Urinary bladder (tissue), 4 donors: ENCODE results near the gene EI24. TPM values are rescaled to one million over a fixed set of nuclear protein-coding genes. Genes with fewer than 3 reads are reported as not detected.

ENCODE experiments used
- DNase-seq: peaks from one replicate; pipeline ENCODE4 v3.0.0-alpha.2; 2015; ENCODE audit errors: extremely low spot score
- H3K27ac ChIP-seq: one replicate; pipeline ENCODE4 v1.5.1; 2013; ENCODE audit warnings: low read depth, mild to moderate bottlenecking, moderate library complexity
- H3K36me3 ChIP-seq: one replicate; pipeline ENCODE4 v1.6.1; 2013; ENCODE audit warnings: mild to moderate bottlenecking, moderate library complexity; ENCODE audit not compliant: insufficient read depth
- H3K4me1 ChIP-seq: one replicate; pipeline ENCODE4 v1.6.1; 2013; ENCODE audit warnings: mild to moderate bottlenecking, moderate library complexity; ENCODE audit not compliant: insufficient read depth
- H3K4me3 ChIP-seq: one replicate; pipeline ENCODE4 v1.5.1; 2013; ENCODE audit warnings: low read depth, low read length
- WGBS: extraction: QIAGEN DNeasy Blood & Tissue Kit; methylation state at CpG from one replicate; pipeline ENCODE4 v1.1.7; 2013; 5-methylcytosine and 5-hydroxymethylcytosine counted together
- polyA plus RNA-seq: library from polyadenylated mRNA; stranded (reverse); fragments of 200-250 nt; gene quantifications from one replicate; pipeline ENCODE4 v1.2.3, GENCODE V29; 2013
- total RNA-seq: library from RNA; depleted of rRNA; stranded (reverse); fragments of >200 nt; gene quantifications from one replicate; pipeline ENCODE4 v1.2.3, GENCODE V29; 2014
- donor health status: healthy with polysubstance abuse.
- donor health status: healthy.

Gene EI24
- total and polyA plus RNA-seq, 2 donors, result 54.8 to 90.2 TPM

- no peak for DNase-seq
- 2% methylated on average over 30 of the region's 30 CpGs for WGBS
- H3K4me3 ChIP-seq, result peak overlapping the region; percentile 43
Observed at GRCh38 chr11:125591649-125592304, 22.5 kb downstream of the EI24 start.

GRCh38 chr11:125592305-125593113 is 23.2 kb downstream of the EI24 start, which contains the start of gene STT3A:
TSS of gene STT3A (plus strand) at chr11:125592852. CDS start at chr11:125595916, 3,064 bp downstream.
- Histone ChIP-seq H3K4me3 (peak within 1 kb of the TSS; percentile 79), H3K27ac (peak within 1 kb of the TSS; percentile 98), H3K36me3 (no peaks in the 10 kb centered on the region), H3K4me1 (no peaks in the 10 kb centered on the region)
- DNase-seq, result peak; percentile 100
- WGBS, result under 1% methylated on average over 55 of the region's 55 CpGs

More at GRCh38 chr11:125591649-125592304, 22.5 kb downstream of the EI24 start:
- Histone ChIP-seq H3K4me1 (no peaks in the 10 kb centered on the region), H3K36me3 (no peaks in the 10 kb centered on the region), H3K27ac (peak overlapping the region; percentile 98)

- H3K36me3 ChIP-seq, result no peaks in the 10 kb centered on the region
- H3K27ac ChIP-seq, result peak overlapping the region; percentile 79
- peak overlapping the region; percentile 79 for H3K4me3 ChIP-seq
- H3K4me1 ChIP-seq, result no peaks in the 10 kb centered on the region
- under 1% methylated on average over 18 of the region's 18 CpGs for WGBS
- no peak for DNase-seq
Observed at GRCh38 chr11:125593114-125593820, 24.0 kb downstream of the EI24 start.

GRCh38 chr11:125594958-125595357 is 25.7 kb downstream of the EI24 start:
- 78% methylated on average over 3 of the region's 3 CpGs for WGBS
- Histone ChIP-seq H3K27ac (no peak overlapping the region), H3K4me1 (no peaks in the 10 kb centered on the region), H3K36me3 (no peaks in the 10 kb centered on the region), H3K4me3 (no peak overlapping the region)
- no peak for DNase-seq

- Histone ChIP-seq H3K27ac (no peak overlapping the region), H3K4me3 (no peak overlapping the region), H3K36me3 (peaks cover 5% of the 10 kb centered on the region), H3K4me1 (no peaks in the 10 kb centered on the region)
- no peak for DNase-seq
- 95% methylated on average over 2 of the region's 2 CpGs for WGBS
Observed at GRCh38 chr11:125600663-125601062, 31.4 kb downstream of the EI24 start.

GRCh38 chr11:125603207-125603606 is 33.9 kb downstream of the EI24 start:
- Histone ChIP-seq H3K4me1 (no peaks in the 10 kb centered on the region), H3K36me3 (peaks cover 16% of the 10 kb centered on the region), H3K27ac (no peak overlapping the region), H3K4me3 (no peak overlapping the region)
- WGBS, result 88% methylated on average over 3 of the region's 3 CpGs
- DNase-seq, result no peak

- Histone ChIP-seq H3K27ac (no peak overlapping the region), H3K4me1 (no peaks in the 10 kb centered on the region), H3K4me3 (no peak overlapping the region), H3K36me3 (peaks cover 17% of the 10 kb centered on the region)
- DNase-seq, result no peak
Observed at GRCh38 chr11:125605417-125605816, 36.1 kb downstream of the EI24 start.

- Histone ChIP-seq H3K4me3 (no peak overlapping the region), H3K27ac (no peak overlapping the region), H3K4me1 (no peaks in the 10 kb centered on the region), H3K36me3 (peaks cover 22% of the 10 kb centered on the region)
- DNase-seq, result no peak
- 88% methylated on average over 7 of the region's 7 CpGs for WGBS
Observed at GRCh38 chr11:125609545-125609944, 40.3 kb downstream of the EI24 start.

- Histone ChIP-seq H3K27ac (no peak overlapping the region), H3K4me1 (no peaks in the 10 kb centered on the region), H3K4me3 (no peak overlapping the region), H3K36me3 (peaks cover 12% of the 10 kb centered on the region)
- 92% methylated on average over 4 of the region's 4 CpGs for WGBS
- no peak for DNase-seq
Observed at GRCh38 chr11:125618383-125618782, 49.1 kb downstream of the EI24 start.

- DNase-seq, result no peak
- WGBS, result 63% methylated on average over 2 of the region's 2 CpGs
Observed at GRCh38 chr11:125621995-125622394, 52.7 kb downstream of the EI24 start.

GRCh38 chr11:125623064-125623463 is 53.8 kb downstream of the EI24 start:
- H3K4me3 ChIP-seq, result no peak overlapping the region
- WGBS, result 72% methylated on average over 1 of the region's 1 CpG
- H3K36me3 ChIP-seq, result peaks cover 4% of the 10 kb centered on the region
- DNase-seq, result no peak
- no peaks in the 10 kb centered on the region for H3K4me1 ChIP-seq
- no peak overlapping the region for H3K27ac ChIP-seq

More at GRCh38 chr11:125621995-125622394, 52.7 kb downstream of the EI24 start:
- Histone ChIP-seq H3K27ac (no peak overlapping the region), H3K4me3 (no peak overlapping the region), H3K36me3 (peaks cover 4% of the 10 kb centered on the region), H3K4me1 (no peaks in the 10 kb centered on the region)

GRCh38 chr11:125624756-125625213 is 55.5 kb downstream of the EI24 start, which contains the start of gene CHEK1:
TSS of gene CHEK1 (plus strand) at chr11:125625163. CDS start at chr11:125626769, 1,606 bp downstream.
- DNase-seq, result no peak
- H3K4me3 ChIP-seq, result peak within 1 kb of the TSS; percentile 55
- H3K4me1 ChIP-seq, result no peaks in the 10 kb centered on the region
- WGBS, result 53% methylated on average over 9 of the region's 9 CpGs
- H3K36me3 ChIP-seq, result no peaks in the 10 kb centered on the region
- H3K27ac ChIP-seq, result peak within 1 kb of the TSS; percentile 93

GRCh38 chr11:125625225-125625629 is 56.0 kb downstream of the EI24 start:
- under 1% methylated on average over 20 of the region's 20 CpGs for WGBS
- H3K4me3 ChIP-seq, result peak overlapping the region; percentile 55

More at GRCh38 chr11:125625225-125625629, 56.0 kb downstream of the EI24 start:
- Histone ChIP-seq H3K36me3 (no peaks in the 10 kb centered on the region), H3K4me1 (no peaks in the 10 kb centered on the region), H3K27ac (peak overlapping the region; percentile 93)
- no peak for DNase-seq
